HG02884 (cell line): ENCODE data around the gene CORO7.

Experiments
- ATAC-seq: cut with Tn5 transposase; IDR thresholded peaks from one replicate; pipeline ENCODE4 v1.9.1; 2021; ENCODE audit warnings: mild to moderate bottlenecking, moderate library complexity; ENCODE audit not compliant: unreplicated experiment

Gene CORO7

DNA sequence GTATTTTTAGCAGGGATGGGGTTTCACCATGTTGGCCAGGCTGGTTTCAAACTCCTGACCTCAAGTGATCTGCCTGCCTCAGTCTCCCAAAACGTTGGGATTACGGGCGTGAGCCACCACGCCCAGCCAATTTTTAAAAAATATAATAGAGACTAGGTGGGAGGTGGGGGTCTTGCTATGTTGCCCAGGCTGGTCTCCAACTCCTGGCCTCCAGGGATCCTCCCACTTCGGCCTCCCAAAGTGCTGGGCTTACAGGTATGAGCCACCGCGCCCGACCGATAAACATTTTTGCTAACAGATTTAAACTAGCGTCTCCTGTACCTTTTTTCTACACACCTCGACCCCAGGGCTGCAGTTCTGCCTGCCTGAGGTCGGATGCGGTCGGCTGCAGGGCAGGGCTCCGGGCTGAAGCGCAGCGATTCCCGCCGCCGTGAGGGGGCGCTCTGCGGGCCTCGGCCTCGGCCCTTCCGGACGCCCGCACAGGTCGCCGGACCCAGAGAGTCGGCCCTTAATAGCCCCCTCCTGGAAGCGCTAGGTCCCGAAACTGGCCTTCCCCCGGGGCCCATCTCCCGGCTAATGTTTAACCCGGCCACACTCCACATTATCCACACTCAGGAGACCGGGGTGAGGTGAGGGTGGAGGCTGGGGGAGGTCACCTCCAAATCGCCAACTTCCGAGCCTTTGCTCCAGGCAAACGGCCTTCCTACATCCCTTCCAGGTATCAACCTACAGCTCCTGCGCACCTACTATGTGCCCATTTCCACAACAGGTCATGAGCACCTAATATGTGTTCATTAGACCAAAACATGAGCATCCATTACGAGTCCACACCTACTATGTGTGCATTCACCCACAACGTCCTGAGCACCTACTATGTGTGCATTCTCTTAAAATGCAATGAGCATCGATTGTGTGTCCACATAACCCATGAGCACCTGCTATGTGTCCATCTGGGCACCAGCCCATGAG is 102.5 kb downstream of the CORO7 start:
- ATAC-seq: no peak

DNA sequence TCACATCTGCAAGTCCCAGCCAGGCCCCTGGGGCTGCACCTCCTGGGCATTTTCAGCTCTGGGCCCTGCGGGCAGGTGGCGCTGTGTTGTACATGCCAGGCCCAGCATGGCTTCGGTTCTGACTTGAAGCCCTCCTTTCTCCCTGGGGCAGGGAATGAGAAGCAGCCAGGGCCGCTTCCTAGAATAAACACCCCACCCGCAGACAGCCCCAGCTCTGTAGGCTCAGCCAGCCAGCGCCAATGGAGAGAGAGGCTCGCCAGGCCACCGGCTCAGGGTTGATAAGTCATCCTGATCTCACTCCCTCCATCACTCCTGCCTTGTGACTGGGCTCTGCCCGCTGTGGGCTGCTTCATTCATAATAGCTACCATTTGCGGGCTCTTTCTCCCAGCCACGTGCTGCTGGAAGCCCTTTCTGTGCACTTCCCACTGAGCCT is 106.5 kb downstream of the CORO7 start:
- no peak for ATAC-seq

DNA sequence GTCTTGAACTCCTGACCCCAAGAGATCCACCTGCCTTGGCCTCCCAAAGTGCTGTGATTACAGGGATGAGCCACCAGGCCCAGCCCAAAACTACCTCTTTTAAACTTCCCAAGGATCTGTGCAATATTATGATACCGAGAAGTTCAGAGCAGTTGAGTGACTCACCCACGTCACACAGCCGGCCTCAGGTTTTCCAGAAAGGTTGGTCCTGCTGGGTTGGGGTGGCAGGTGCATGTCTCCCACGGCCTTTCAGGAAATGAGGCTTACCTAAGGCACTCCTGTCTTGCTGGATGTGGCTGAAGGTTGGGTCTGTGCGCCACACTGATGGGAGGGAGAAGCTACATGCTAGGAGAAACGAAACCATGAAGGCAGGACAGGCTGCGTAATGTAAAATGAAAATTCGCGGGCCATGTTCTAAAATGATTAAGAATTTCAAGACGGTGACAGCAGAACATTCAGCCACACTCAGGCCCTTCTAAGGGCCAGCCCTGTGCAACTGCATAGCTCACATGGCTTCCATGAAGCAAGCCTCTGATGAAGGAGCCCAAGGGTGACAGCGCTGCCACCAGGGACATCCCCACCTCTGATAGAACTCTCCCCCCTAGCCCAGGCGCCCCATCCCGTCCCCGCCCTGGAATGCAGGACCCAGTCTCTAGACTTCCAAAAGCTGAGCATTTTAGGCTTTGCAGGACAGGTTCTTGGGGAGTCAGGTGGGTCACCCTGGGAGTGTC is 107.1 kb downstream of the CORO7 start:
- ATAC-seq: no peak

DNA sequence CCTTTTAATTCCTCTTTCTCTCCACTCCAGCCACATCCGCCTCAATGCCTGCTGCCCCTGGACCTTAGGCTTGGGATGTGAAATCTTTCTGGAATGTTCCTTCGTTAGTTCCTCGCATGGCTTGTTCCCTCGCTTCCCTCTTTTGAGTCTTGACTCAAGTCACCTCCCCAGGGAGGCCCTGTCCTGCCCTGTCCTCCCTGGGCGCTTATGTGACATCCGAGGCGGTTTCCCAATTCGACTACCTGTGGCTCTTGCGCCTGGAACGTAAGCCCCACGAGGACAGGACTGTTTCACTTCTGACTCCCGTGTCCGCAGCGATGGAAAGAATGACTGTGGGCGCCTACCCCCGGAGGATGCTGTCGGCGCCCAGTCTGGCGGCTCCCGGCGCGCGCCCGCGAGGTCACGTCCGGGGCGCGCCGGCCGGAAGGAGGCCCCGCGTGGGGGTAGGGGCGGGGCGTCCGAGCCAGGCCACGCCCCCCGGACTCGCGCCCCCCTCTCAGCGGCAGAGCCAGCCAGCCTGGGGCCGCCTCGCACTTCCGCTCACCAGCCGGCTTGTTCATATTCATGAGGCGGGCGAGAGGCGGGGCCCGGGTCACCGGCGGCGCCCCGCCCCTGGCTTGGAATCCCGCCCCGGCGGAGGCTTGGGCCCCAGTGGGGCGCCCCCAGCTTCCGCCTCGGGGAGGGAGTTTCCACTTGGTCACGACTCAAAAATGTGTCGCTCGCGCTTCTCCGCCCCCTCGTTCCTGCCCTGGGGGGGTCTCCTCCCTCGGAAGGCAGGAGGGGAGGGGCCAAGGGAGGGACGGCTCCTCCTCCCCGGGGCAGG is 109.0 kb downstream of the CORO7 start:
- ATAC-seq: peak; percentile 83

DNA sequence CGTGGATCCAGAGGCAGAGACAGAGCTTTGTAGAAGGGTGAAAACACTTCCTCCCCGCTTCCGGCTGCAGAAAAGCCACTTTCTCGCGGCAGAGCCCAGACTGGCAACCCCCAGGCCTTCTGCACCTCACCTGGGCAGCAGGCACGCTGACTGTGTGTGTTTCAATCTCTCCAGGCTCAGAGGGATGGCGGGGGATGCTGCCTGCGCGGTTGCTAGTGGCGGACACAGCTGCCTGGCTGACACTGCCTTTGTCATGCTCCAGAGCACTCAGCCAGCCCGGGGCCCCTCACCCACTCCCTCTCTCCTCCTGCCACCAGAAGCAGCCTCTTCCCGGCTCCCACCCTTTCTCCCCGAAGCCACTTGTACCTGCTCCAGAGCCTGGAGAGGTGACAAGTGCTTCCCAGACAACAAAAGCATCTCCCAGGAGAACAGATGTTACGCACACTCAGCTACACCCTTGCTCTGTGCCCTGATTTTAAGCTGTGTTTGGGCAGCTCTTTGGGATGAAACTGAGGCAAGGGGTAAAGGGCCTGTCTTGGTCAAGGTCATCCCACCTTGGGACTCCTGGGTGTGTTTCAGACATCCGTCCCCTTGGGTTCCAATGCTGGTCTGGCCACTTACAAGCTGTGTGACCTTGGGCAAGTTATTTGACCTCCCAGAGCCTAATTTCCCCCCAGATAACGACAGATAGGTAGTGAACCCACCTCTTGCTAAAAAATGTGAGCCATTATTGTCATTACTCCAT is 109.8 kb downstream of the CORO7 start:
- ATAC-seq: no peak
